Activated naive CD4-positive, alpha-beta T cell treated with anti-CD3 and anti-CD28 coated beads, Interleukin-2, amount 50 U/mL, for 24 hours (primary cell): ENCODE measurements around the gene DDO.
A peak's percentile ranks its signal among the peaks of the same experiment; 100 is the strongest.
"Not testable (repeated sequence)": the region's sequence is repeated elsewhere in the genome, so short reads cannot be mapped to it uniquely, and the experiment has no call there.

Experiments
- H3K27ac Mint-ChIP-seq: one replicate; pipeline ENCODE4 v1.8.0; 2021; ENCODE audit warnings: mild to moderate bottlenecking, mixed read lengths
- H3K27me3 Mint-ChIP-seq: one replicate; pipeline ENCODE4 v1.8.0; 2021; ENCODE audit warnings: mixed read lengths
- H3K36me3 Mint-ChIP-seq: one replicate; pipeline ENCODE4 v1.8.0; 2021; ENCODE audit warnings: mixed read lengths
- H3K4me1 Mint-ChIP-seq: one replicate; pipeline ENCODE4 v1.8.0; 2021; ENCODE audit warnings: mixed read lengths
- H3K4me3 Mint-ChIP-seq: one replicate; pipeline ENCODE4 v1.8.0; 2021; ENCODE audit warnings: mild to moderate bottlenecking, mixed read lengths
- H3K9me3 Mint-ChIP-seq: one replicate; pipeline ENCODE4 v1.8.0; 2021; ENCODE audit warnings: mixed read lengths

DDO gene

GRCh38 chr6:110363748-110364147 is 51.6 kb downstream of the DDO start:
- Mint-ChIP-seq H3K36me3 (no peaks in the 10 kb centered on the region), H3K27ac (no peak overlapping the region), H3K4me1 (peaks cover 15% of the 10 kb centered on the region), H3K27me3 (peaks cover 12% of the 10 kb centered on the region), H3K4me3 (no peak overlapping the region), H3K9me3 (no peaks in the 10 kb centered on the region)

GRCh38 chr6:110360676-110361075 is 54.7 kb downstream of the DDO start:
- no peak overlapping the region for H3K27ac Mint-ChIP-seq
- H3K4me3 Mint-ChIP-seq: no peak overlapping the region
- H3K36me3 Mint-ChIP-seq: no peaks in the 10 kb centered on the region
- peaks cover 27% of the 10 kb centered on the region for H3K27me3 Mint-ChIP-seq
- peaks cover 12% of the 10 kb centered on the region for H3K4me1 Mint-ChIP-seq
- no peaks in the 10 kb centered on the region for H3K9me3 Mint-ChIP-seq

- H3K27ac Mint-ChIP-seq: no peak overlapping the region
- no peaks in the 10 kb centered on the region for H3K9me3 Mint-ChIP-seq
- H3K36me3 Mint-ChIP-seq: no peaks in the 10 kb centered on the region
- H3K4me3 Mint-ChIP-seq: peak overlapping the region; percentile 1
- H3K4me1 Mint-ChIP-seq: peaks cover 9% of the 10 kb centered on the region
- H3K27me3 Mint-ChIP-seq: peaks cover 29% of the 10 kb centered on the region
Measured at GRCh38 chr6:110359556-110359955, 55.8 kb downstream of the DDO start.

- Mint-ChIP-seq H3K36me3 (no peaks in the 10 kb centered on the region), H3K4me3 (no peak overlapping the region), H3K9me3 (no peaks in the 10 kb centered on the region), H3K27me3 (peaks cover 29% of the 10 kb centered on the region), H3K4me1 (peaks cover 9% of the 10 kb centered on the region), H3K27ac (no peak overlapping the region)
Measured at GRCh38 chr6:110358553-110359160, 56.7 kb downstream of the DDO start.

- Mint-ChIP-seq H3K9me3 (no peaks in the 10 kb centered on the region), H3K27me3 (peaks cover 29% of the 10 kb centered on the region), H3K27ac (no peak within 1 kb of the TSS), H3K36me3 (no peaks in the 10 kb centered on the region), H3K4me3 (peak within 1 kb of the TSS; percentile 69), H3K4me1 (peaks cover 9% of the 10 kb centered on the region)
Measured at GRCh38 chr6:110357664-110358552, 57.5 kb downstream of the DDO start, which contains the start of gene METTL24. TSS of gene METTL24 (minus strand) at chr6:110358349. CDS start at chr6:110358272, 77 bp downstream.

- Mint-ChIP-seq H3K4me3 (peak overlapping the region; percentile 69), H3K4me1 (peaks cover 9% of the 10 kb centered on the region), H3K27me3 (peaks cover 27% of the 10 kb centered on the region), H3K36me3 (no peaks in the 10 kb centered on the region), H3K27ac (no peak overlapping the region), H3K9me3 (no peaks in the 10 kb centered on the region)
Measured at GRCh38 chr6:110357298-110357663, 58.1 kb downstream of the DDO start.

GRCh38 chr6:110356778-110357177 is 58.6 kb downstream of the DDO start:
- H3K27me3 Mint-ChIP-seq: peaks cover 26% of the 10 kb centered on the region
- H3K36me3 Mint-ChIP-seq: no peaks in the 10 kb centered on the region
- H3K27ac Mint-ChIP-seq: peak overlapping the region; percentile 75
- no peaks in the 10 kb centered on the region for H3K9me3 Mint-ChIP-seq
- peaks cover 9% of the 10 kb centered on the region for H3K4me1 Mint-ChIP-seq
- peak overlapping the region; percentile 69 for H3K4me3 Mint-ChIP-seq

- peaks cover 9% of the 10 kb centered on the region for H3K4me1 Mint-ChIP-seq
- H3K36me3 Mint-ChIP-seq: no peaks in the 10 kb centered on the region
- H3K27ac Mint-ChIP-seq: no peak overlapping the region
- no peak overlapping the region for H3K4me3 Mint-ChIP-seq
- peaks cover 25% of the 10 kb centered on the region for H3K27me3 Mint-ChIP-seq
- H3K9me3 Mint-ChIP-seq: no peaks in the 10 kb centered on the region
Measured at GRCh38 chr6:110355727-110356126, 59.6 kb downstream of the DDO start.

GRCh38 chr6:110355022-110355421 is 60.4 kb downstream of the DDO start:
- no peak overlapping the region for H3K4me3 Mint-ChIP-seq
- peaks cover 24% of the 10 kb centered on the region for H3K27me3 Mint-ChIP-seq
- H3K36me3 Mint-ChIP-seq: no peaks in the 10 kb centered on the region
- peaks cover 9% of the 10 kb centered on the region for H3K4me1 Mint-ChIP-seq
- no peak overlapping the region for H3K27ac Mint-ChIP-seq
- no peaks in the 10 kb centered on the region for H3K9me3 Mint-ChIP-seq

- Mint-ChIP-seq H3K4me3 (no peak overlapping the region), H3K27me3 (peaks cover 20% of the 10 kb centered on the region), H3K36me3 (no peaks in the 10 kb centered on the region), H3K9me3 (no peaks in the 10 kb centered on the region), H3K27ac (no peak overlapping the region), H3K4me1 (peaks cover 9% of the 10 kb centered on the region)
Measured at GRCh38 chr6:110354153-110354552, 61.2 kb downstream of the DDO start.

- no peak overlapping the region for H3K27ac Mint-ChIP-seq
- H3K36me3 Mint-ChIP-seq: no peaks in the 10 kb centered on the region
- H3K9me3 Mint-ChIP-seq: no peaks in the 10 kb centered on the region
- no peak overlapping the region for H3K4me3 Mint-ChIP-seq
- H3K4me1 Mint-ChIP-seq: peaks cover 9% of the 10 kb centered on the region
- H3K27me3 Mint-ChIP-seq: peaks cover 16% of the 10 kb centered on the region
Measured at GRCh38 chr6:110353457-110354001, 61.8 kb downstream of the DDO start.

- Mint-ChIP-seq H3K4me3 (no peak overlapping the region), H3K27ac (no peak overlapping the region), H3K27me3 (peaks cover 15% of the 10 kb centered on the region), H3K36me3 (no peaks in the 10 kb centered on the region), H3K9me3 (no peaks in the 10 kb centered on the region), H3K4me1 (peaks cover 9% of the 10 kb centered on the region)
Measured at GRCh38 chr6:110352563-110353262, 62.7 kb downstream of the DDO start.

GRCh38 chr6:110351986-110352385 is 63.4 kb downstream of the DDO start:
- no peaks in the 10 kb centered on the region for H3K9me3 Mint-ChIP-seq
- no peaks in the 10 kb centered on the region for H3K36me3 Mint-ChIP-seq
- H3K27ac Mint-ChIP-seq: no peak overlapping the region
- peaks cover 7% of the 10 kb centered on the region for H3K4me1 Mint-ChIP-seq
- H3K4me3 Mint-ChIP-seq: no peak overlapping the region
- H3K27me3 Mint-ChIP-seq: peaks cover 10% of the 10 kb centered on the region

- Mint-ChIP-seq H3K27me3 (peaks cover 6% of the 10 kb centered on the region), H3K9me3 (no peaks in the 10 kb centered on the region), H3K36me3 (no peaks in the 10 kb centered on the region), H3K4me1 (peaks cover 2% of the 10 kb centered on the region), H3K27ac (no peak overlapping the region), H3K4me3 (no peak overlapping the region)
Measured at GRCh38 chr6:110351546-110351945, 63.8 kb downstream of the DDO start.

- H3K9me3 Mint-ChIP-seq, H3K27me3 Mint-ChIP-seq, H3K4me1 Mint-ChIP-seq, H3K27ac Mint-ChIP-seq, H3K36me3 Mint-ChIP-seq, H3K4me3 Mint-ChIP-seq: not testable (repeated sequence)
Measured at GRCh38 chr6:110350593-110350992, 64.8 kb downstream of the DDO start.
